COLO668 (cell line): ENCODE measurements around the gene DTHD1.

Experiments
- DNase-seq: peaks from one replicate; lab custom pipeline; 2025; ENCODE audit not compliant: unreplicated experiment; lab: John Stamatoyannopoulos, UW

DTHD1 gene

GRCh38 chr4:36341936-36342335, 60.5 kb downstream of the DTHD1 start:
- DNase-seq, result no peak

GRCh38 chr4:36343501-36344175, 62.2 kb downstream of the DTHD1 start:
- no peak for DNase-seq

DNA sequence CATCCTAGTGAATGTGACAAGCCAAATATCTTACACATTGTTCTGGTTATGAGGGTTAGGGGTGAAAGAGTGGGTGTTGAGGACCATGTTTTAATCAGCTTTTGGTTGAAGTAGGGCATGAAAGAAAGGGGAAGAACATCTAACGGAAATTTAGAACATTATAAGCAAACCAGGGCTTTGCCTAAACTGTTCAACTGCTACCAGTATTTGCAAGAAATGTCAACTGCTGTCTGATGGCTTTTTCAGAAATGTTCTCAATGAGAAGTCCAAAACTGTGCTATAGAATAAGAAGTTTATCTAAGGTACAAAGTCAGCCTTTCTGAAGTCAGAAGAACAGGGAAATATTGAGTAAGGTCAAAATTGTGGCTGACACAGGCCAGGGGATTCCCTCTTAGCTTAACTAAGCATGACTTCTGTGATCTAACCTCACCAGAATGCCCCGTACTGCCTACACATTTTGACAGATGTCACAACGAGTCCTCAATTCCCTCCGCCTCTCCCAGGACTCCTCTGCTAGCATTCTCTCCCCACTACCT, 67.1 kb downstream of the DTHD1 start:
- no peak for DNase-seq

DNA sequence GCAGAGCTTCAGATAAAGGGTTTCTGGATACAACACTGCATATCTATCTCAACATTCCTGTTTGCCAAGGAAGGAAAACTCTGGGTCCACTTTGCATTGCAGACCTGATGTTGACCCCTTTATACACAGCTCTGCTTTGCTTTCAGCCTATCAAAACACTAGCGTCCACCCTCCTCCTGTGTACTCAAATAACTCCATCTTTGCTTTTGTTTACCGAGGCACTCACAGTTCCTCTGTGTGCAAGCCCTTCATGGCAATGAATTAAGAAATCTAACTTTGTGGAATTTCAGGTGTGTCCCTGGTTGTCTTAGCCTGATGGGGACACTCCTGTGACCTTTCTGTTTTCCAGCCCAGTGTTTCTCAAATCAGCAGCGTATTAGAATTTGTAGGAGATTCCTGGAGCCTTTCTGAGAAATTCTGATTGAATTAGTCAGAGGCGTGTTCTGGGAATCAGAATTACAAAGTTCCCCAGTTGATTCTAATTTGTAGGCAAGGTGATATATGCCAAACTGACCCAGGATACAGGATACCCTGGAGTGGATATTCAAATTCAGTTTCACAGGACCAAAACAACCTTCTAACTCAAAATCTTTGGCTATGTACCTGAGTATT, 68.6 kb downstream of the DTHD1 start:
- no peak for DNase-seq

DNA sequence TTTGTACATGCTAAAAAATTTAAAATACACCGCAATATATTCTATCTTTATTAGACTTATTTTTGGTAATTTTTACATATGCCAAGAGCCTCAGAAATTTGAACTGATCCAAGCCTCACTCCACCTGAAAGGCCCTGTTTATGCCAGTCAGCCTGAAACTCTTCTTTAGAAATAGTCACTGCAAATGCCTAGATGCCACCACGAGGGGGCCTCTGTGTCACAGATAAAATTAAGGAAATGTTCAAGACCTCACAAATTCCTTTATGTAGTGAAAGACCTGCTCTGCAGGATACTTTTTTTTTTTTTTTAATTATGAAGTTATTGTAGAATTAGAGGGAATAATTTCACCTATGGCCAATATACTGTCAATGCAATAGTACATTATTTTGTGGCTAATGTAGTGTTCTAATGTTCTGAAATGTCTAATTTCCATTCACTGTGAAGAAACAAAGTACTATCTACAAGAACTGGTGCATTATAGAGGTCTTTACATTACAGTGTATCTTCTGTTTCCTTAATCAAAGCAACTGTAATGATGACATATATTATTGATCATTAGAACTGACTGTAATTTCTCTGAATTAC, 69.8 kb downstream of the DTHD1 start:
- DNase-seq, result peak; percentile 48

- no peak for DNase-seq
Observed at GRCh38 chr4:36353998-36354397, 72.6 kb downstream of the DTHD1 start.

GRCh38 chr4:36358173-36358572, 76.8 kb downstream of the DTHD1 start:
- no peak for DNase-seq

GRCh38 chr4:36360755-36361154, 79.3 kb downstream of the DTHD1 start:
- no peak for DNase-seq

DNA sequence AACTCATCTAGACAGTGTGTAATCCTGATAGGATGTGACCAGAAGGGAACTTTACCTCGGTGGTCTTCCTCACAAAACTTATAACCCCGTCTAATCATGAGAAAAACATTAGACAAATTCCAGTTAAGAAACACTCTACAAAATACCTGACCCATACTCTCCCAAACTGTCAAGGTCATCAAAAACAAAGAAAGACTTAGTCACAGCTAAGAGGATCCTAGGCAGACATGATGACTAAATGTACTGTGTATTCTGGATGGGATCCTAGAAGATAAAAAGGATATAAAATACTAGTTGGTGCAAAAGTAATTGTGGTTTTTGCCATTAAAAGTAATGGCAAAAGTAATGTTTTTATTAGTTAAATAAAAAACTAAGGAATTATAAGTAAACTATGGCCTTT, 81.6 kb downstream of the DTHD1 start:
- DNase-seq, result no peak

- DNase-seq, result no peak
Observed at GRCh38 chr4:36374836-36375511, 93.6 kb downstream of the DTHD1 start.

GRCh38 chr4:36385951-36386571, 104.6 kb downstream of the DTHD1 start:
- no peak for DNase-seq

- no peak for DNase-seq
Observed at GRCh38 chr4:36386691-36387090, 105.3 kb downstream of the DTHD1 start.

- DNase-seq, result no peak
Observed at GRCh38 chr4:36388710-36389109, 107.3 kb downstream of the DTHD1 start.

DNA sequence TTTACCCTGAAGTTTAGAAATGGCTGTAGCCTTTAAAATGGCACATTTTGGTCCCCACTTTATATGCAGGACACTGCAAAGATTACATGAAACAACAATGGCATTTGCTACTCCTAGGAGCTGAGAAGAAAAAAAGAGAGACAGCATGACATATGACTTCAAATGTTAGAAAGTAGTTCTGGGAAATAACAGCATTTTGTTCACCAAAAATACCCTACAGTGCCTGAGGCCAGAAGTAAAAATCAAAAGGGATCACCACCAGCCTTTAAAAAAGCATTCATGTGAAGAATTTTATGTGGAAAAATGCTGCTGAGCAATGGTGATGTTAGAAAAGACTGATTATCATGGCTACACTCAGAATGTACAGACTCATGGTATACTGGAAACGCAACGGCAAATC, 110.0 kb downstream of the DTHD1 start:
- DNase-seq, result no peak

- no peak for DNase-seq
Observed at GRCh38 chr4:36392024-36392423, 110.6 kb downstream of the DTHD1 start.

- DNase-seq, result no peak
Observed at GRCh38 chr4:36392916-36393315, 111.5 kb downstream of the DTHD1 start.
